Fibroblast of lung (primary cell): ENCODE results near the gene NDUFAF5. TPM values are rescaled to one million over a fixed set of nuclear protein-coding genes. Genes with fewer than 3 reads are reported as not detected.

ENCODE experiments used
- DNase-seq, 2 donors: peaks; one replicate each; pipeline versions ENCODE4 v3.0.0 to v3.0.0-alpha.2; 2010; ENCODE audit warnings: low read depth in 2 of 2
- H2AFZ ChIP-seq: 2 replicates; pipeline ENCODE4 v1.5.1; 2012; ENCODE audit warnings: low read length, control low read depth, inconsistent platforms
- H3K27ac ChIP-seq: 2 replicates; pipeline ENCODE4 v1.5.1; 2011; ENCODE audit warnings: low read length, control low read depth; ENCODE audit not compliant: insufficient read depth
- H3K27me3 ChIP-seq: 2 replicates; pipeline ENCODE4 v1.5.1; 2011; ENCODE audit warnings: mild to moderate bottlenecking, low read length; ENCODE audit not compliant: control insufficient read depth, insufficient read depth
- H3K36me3 ChIP-seq: 2 replicates; pipeline ENCODE4 v1.5.1; 2011; ENCODE audit warnings: low read length; ENCODE audit not compliant: control insufficient read depth, insufficient read depth
- H3K4me1 ChIP-seq: 2 replicates; pipeline ENCODE4 v1.5.1; 2011; ENCODE audit warnings: low read length; ENCODE audit not compliant: control insufficient read depth, insufficient read depth; ENCODE audit errors: extremely low read depth
- H3K4me2 ChIP-seq: 2 replicates; pipeline ENCODE4 v1.5.1; 2011; ENCODE audit warnings: low read length, control low read depth; ENCODE audit not compliant: insufficient read depth; ENCODE audit errors: extremely low read depth
- H3K4me3 ChIP-seq, 4 experiments: fragments of 200-600 bp in 1 of 4; sonication (generic) in 1 of 4; replicated peaks in 1 of 4; 2 replicates each; pipeline ENCODE4 v1.5.1; 2011 to 2016; ENCODE audit warnings: low read length in 4 of 4, low read depth in 3 of 4, mild to moderate bottlenecking in 3 of 4, control low read depth in 2 of 4, inconsistent platforms in 1 of 4, mixed read lengths in 1 of 4; ENCODE audit not compliant: insufficient read depth in 1 of 4; ENCODE audit errors: control extremely low read depth in 1 of 4
- H3K79me2 ChIP-seq: 2 replicates; pipeline ENCODE4 v1.5.1; 2012; ENCODE audit warnings: mild to moderate bottlenecking, low read length, inconsistent platforms; ENCODE audit not compliant: control insufficient read depth, insufficient read depth
- H3K9ac ChIP-seq: 2 replicates; pipeline ENCODE4 v1.5.1; 2011; ENCODE audit warnings: mild to moderate bottlenecking, low read length, control low read depth; ENCODE audit not compliant: insufficient read depth
- H3K9me3 ChIP-seq: 2 replicates; pipeline ENCODE4 v1.5.1; 2012; ENCODE audit warnings: low read depth, low read length; ENCODE audit not compliant: control insufficient read depth, insufficient read depth
- H4K20me1 ChIP-seq: 2 replicates; pipeline ENCODE4 v1.5.1; 2011; ENCODE audit warnings: low read length; ENCODE audit not compliant: control insufficient read depth, insufficient read depth; ENCODE audit errors: extremely low read depth
- EZH2 ChIP-seq: IDR thresholded peaks from 2 replicates; pipeline ENCODE4 v1.5.1; 2012; ENCODE audit warnings: low read length, control low read depth, mild to moderate bottlenecking; ENCODE audit errors: missing control alignments
- polyA plus RNA-seq, 2 donors: library from polyadenylated mRNA; depleted of rRNA in 1 of 2; stranded (reverse) in 1 of 2; unstranded in 1 of 2; fragments of >200 nt; gene quantifications; 2 replicates each; pipeline ENCODE4 v1.2.1, GENCODE V29; 2011 to 2012; ENCODE audit warnings: missing spikeins in 1 of 2
- total RNA-seq: library from RNA; depleted of rRNA; stranded (reverse); fragments of >200 nt; gene quantifications from 2 replicates; pipeline ENCODE4 v1.2.1, GENCODE V29; 2014
- TF ChIP-seq, protein P1 (sequence below), 2 donors: IDR thresholded peaks in 1 of 2; conservative IDR thresholded peaks in 1 of 2; 1 replicate in 1 of 2; 2 replicates in 1 of 2; pipeline ENCODE4 v1.5.1; 2011 to 2012; ENCODE audit warnings: low read length in 2 of 2, control low read depth in 1 of 2, inconsistent platforms in 1 of 2, low read depth in 1 of 2, mild to moderate bottlenecking in 1 of 2

NDUFAF5 gene
- total and polyA plus RNA-seq, 2 donors (not counting 1 experiment from before 2014, with no cell fraction given): 12.7 to 17.3 TPM

DNA sequence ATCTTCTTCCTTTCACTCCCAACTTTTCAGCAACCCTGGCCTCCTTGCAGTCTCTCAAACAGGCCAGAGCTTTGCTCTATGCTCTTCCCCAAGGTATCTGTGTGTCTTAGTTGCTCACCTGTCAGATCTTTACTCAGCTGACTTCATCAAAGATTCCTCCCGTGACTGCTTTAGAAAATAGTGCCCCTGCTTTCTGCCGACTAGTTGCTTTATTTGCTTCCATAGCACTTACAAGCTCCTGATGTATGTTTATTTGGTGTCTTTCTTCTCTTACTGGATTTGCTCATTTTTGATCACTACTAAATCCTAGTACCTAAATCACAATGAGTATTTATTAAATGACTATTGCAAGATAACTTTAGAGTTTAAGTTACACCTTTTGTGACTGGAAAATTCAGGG is 5.9 kb downstream of the NDUFAF5 start:
- Histone ChIP-seq H2AFZ (no peak overlapping the region), H3K4me1 (peaks cover 4% of the 10 kb centered on the region), H3K4me3 (no peak overlapping the region), H3K27me3 (no peaks in the 10 kb centered on the region), H3K79me2 (peaks cover 15% of the 10 kb centered on the region), H4K20me1 (no peaks in the 10 kb centered on the region), H3K36me3 (peaks cover 8% of the 10 kb centered on the region), H3K9me3 (no peaks in the 10 kb centered on the region), H3K9ac (no peak overlapping the region), H3K4me2 (no peak overlapping the region), H3K27ac (no peak overlapping the region)
- no peak for DNase-seq
- TF ChIP-seq EZH2: no peak
- TF ChIP-seq, protein P1, sequence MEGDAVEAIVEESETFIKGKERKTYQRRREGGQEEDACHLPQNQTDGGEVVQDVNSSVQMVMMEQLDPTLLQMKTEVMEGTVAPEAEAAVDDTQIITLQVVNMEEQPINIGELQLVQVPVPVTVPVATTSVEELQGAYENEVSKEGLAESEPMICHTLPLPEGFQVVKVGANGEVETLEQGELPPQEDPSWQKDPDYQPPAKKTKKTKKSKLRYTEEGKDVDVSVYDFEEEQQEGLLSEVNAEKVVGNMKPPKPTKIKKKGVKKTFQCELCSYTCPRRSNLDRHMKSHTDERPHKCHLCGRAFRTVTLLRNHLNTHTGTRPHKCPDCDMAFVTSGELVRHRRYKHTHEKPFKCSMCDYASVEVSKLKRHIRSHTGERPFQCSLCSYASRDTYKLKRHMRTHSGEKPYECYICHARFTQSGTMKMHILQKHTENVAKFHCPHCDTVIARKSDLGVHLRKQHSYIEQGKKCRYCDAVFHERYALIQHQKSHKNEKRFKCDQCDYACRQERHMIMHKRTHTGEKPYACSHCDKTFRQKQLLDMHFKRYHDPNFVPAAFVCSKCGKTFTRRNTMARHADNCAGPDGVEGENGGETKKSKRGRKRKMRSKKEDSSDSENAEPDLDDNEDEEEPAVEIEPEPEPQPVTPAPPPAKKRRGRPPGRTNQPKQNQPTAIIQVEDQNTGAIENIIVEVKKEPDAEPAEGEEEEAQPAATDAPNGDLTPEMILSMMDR (conservative IDR thresholded peaks at IDR 0.05 in 1 of 2, IDR thresholded peaks at IDR 0.05 in 1 of 2; ENCODE audit: low read depth in 1 of 2, low read length in 2 of 2): no peak

DNA sequence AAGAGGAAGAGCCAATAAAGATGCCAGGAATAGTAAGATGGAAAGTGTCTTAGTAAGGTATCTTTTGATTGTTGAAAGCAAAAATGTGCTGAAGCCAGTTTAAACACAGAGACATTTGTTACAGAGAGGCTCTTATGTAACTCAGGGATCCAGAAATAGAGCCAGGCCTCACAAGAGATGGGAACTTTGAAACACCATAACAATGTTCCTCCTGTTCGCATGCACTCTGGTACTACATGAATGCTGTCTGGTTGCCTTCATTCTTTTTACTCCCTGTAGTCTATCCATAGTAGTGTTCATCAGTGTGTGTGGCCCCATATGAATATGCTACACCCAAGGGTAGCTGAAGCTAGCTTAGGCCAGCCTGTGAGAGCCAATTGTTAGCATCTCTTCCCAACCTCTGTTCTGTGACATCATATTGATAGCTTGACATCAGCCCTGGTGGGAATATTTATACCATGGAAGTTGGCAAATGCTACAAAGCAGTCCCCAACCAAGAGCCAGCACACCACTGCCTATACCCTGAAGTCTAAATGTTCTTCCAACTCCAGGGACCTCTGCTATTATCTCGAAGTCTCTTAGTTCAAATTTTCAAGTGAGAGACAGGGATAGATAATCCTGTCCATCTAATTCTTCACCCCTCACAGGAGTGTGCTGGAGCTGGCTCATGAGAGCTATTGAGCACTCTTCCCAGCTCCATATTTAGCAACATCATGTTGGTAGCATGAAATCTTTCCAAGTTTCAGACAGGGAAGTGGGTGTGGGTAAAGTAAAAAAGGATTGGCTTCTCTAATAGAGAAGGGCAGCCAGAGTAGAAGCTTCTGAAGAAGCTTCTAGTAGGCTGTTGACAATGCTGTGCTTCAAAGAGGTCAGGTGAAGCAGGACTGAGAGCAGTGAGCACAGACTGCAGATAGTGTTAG is 7.0 kb downstream of the NDUFAF5 start:
- peaks cover 4% of the 10 kb centered on the region for H3K79me2 ChIP-seq
- H2AFZ ChIP-seq: no peak overlapping the region
- no peak overlapping the region for H3K4me2 ChIP-seq
- no peak overlapping the region for H3K27ac ChIP-seq
- H3K9me3 ChIP-seq: no peaks in the 10 kb centered on the region
- H3K36me3 ChIP-seq: peaks cover 7% of the 10 kb centered on the region
- DNase-seq: no peak
- no peak overlapping the region for H3K4me3 ChIP-seq
- H3K27me3 ChIP-seq: no peaks in the 10 kb centered on the region
- TF ChIP-seq, protein P1 (conservative IDR thresholded peaks at IDR 0.05 in 1 of 2, IDR thresholded peaks at IDR 0.05 in 1 of 2; ENCODE audit: low read depth in 1 of 2, low read length in 2 of 2): no peak
- no peak for TF ChIP-seq EZH2
- no peaks in the 10 kb centered on the region for H4K20me1 ChIP-seq
- H3K4me1 ChIP-seq: no peaks in the 10 kb centered on the region
- no peak overlapping the region for H3K9ac ChIP-seq

DNA sequence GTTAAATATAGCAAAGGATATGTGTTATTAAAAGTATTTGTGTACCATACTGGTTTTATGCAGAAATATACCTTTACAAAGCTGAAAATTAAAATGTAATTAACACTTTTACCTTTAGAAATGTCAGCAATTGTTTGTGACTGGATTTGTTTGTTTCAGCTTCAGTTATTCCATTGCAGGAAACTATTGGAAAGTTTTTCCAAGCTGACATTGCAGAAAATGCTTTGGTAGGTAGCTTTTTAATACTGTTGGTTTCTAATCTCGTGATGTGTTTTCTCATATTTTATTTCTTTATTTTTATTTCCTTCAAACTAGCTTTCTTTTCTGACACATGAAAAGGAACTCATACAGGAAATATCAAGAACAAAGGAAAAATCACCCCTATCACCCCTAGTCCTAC is 8.2 kb downstream of the NDUFAF5 start:
- TF ChIP-seq EZH2: no peak
- TF ChIP-seq, protein P1 (conservative IDR thresholded peaks at IDR 0.05 in 1 of 2, IDR thresholded peaks at IDR 0.05 in 1 of 2; ENCODE audit: low read depth in 1 of 2, low read length in 2 of 2): no peak
- H3K27ac ChIP-seq: no peak overlapping the region
- no peaks in the 10 kb centered on the region for H3K4me1 ChIP-seq
- H3K9me3 ChIP-seq: no peaks in the 10 kb centered on the region
- H3K36me3 ChIP-seq: peaks cover 7% of the 10 kb centered on the region
- no peaks in the 10 kb centered on the region for H3K27me3 ChIP-seq
- no peak for DNase-seq
- H3K4me3 ChIP-seq: no peak overlapping the region
- H3K9ac ChIP-seq: no peak overlapping the region
- no peaks in the 10 kb centered on the region for H4K20me1 ChIP-seq
- no peaks in the 10 kb centered on the region for H3K79me2 ChIP-seq
- H3K4me2 ChIP-seq: no peak overlapping the region
- no peak overlapping the region for H2AFZ ChIP-seq
